HK-2 (cell line): ENCODE results near the gene EML1.
A peak's percentile ranks its signal among the peaks of the same experiment; 100 is the strongest.

Source experiments
- DNase-seq: peaks from one replicate; pipeline ENCODE4 v3.0.0-alpha.2; 2018; ENCODE audit not compliant: unreplicated experiment

Gene EML1

GRCh38 chr14:99793213-99794150, at the start of gene EML1:
TSS of gene EML1 (plus strand) at chr14:99793413. CDS start at chr14:99793477, 64 bp downstream.
- DNase-seq: peak; percentile 78

- no peak for DNase-seq
Measured at GRCh38 chr14:99744199-99744872, 48.9 kb upstream of the EML1 start.

- DNase-seq: no peak
Measured at GRCh38 chr14:99744873-99745224, 48.4 kb upstream of the EML1 start.

- no peak for DNase-seq
Measured at GRCh38 chr14:99745307-99745951, 47.8 kb upstream of the EML1 start.

- no peak for DNase-seq
Measured at GRCh38 chr14:99747167-99747566, 46.0 kb upstream of the EML1 start.

- no peak for DNase-seq
Measured at GRCh38 chr14:99747582-99748330, 45.5 kb upstream of the EML1 start.

- no peak for DNase-seq
Measured at GRCh38 chr14:99748529-99748928, 44.7 kb upstream of the EML1 start.

GRCh38 chr14:99749142-99749541, 44.1 kb upstream of the EML1 start:
- no peak for DNase-seq

GRCh38 chr14:99749763-99750715, 43.2 kb upstream of the EML1 start:
- no peak for DNase-seq

GRCh38 chr14:99750746-99751450, 42.3 kb upstream of the EML1 start:
- no peak for DNase-seq

- DNase-seq: no peak
Measured at GRCh38 chr14:99751539-99752485, 41.4 kb upstream of the EML1 start.

GRCh38 chr14:99752486-99753121, 40.6 kb upstream of the EML1 start:
- no peak for DNase-seq

GRCh38 chr14:99753225-99754140, 39.7 kb upstream of the EML1 start:
- no peak for DNase-seq

- DNase-seq: no peak
Measured at GRCh38 chr14:99754141-99755067, 38.8 kb upstream of the EML1 start.

GRCh38 chr14:99755068-99755405, 38.2 kb upstream of the EML1 start:
- no peak for DNase-seq
